ENCODE data around the gene HCN1.

DNA sequence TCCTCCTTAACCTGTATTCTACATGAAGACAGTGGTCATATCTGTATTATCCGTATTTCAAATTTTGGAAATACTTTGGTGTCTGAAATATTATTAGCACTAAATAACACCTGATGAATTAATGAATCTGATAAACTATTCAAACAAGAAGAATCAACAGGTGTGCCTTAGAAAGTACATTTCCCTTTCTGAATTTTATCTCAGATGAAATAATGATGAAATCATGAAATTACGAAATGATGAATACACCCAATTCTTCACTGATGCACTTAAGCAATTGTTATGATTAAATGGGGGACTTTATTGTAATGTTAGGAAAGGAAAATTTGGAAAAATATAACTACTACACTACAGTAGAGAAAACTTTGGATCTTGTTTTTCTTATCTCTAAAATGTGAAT lies 313.6 kb downstream of the HCN1 start:
- TF ChIP-seq, protein P1, sequence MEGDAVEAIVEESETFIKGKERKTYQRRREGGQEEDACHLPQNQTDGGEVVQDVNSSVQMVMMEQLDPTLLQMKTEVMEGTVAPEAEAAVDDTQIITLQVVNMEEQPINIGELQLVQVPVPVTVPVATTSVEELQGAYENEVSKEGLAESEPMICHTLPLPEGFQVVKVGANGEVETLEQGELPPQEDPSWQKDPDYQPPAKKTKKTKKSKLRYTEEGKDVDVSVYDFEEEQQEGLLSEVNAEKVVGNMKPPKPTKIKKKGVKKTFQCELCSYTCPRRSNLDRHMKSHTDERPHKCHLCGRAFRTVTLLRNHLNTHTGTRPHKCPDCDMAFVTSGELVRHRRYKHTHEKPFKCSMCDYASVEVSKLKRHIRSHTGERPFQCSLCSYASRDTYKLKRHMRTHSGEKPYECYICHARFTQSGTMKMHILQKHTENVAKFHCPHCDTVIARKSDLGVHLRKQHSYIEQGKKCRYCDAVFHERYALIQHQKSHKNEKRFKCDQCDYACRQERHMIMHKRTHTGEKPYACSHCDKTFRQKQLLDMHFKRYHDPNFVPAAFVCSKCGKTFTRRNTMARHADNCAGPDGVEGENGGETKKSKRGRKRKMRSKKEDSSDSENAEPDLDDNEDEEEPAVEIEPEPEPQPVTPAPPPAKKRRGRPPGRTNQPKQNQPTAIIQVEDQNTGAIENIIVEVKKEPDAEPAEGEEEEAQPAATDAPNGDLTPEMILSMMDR (IDR thresholded peaks at IDR 0.05): no peak
- TF ChIP-seq POLR2AphosphoS5 (IDR thresholded peaks at IDR 0.05) (no peak), POLR2A (IDR thresholded peaks at IDR 0.05) (no peak), EP300 (IDR thresholded peaks at IDR 0.05) (no peak)
